ENCODE data around the gene CFAP46. TPM values are rescaled to one million over a fixed set of nuclear protein-coding genes. Genes with fewer than 3 reads are reported as not detected.

The CFAP46 gene
- total RNA-seq, 6 experiments from 2014 or later, result 0.31 to 1.4 (median 0.32) TPM; not detected in 1

DNA sequence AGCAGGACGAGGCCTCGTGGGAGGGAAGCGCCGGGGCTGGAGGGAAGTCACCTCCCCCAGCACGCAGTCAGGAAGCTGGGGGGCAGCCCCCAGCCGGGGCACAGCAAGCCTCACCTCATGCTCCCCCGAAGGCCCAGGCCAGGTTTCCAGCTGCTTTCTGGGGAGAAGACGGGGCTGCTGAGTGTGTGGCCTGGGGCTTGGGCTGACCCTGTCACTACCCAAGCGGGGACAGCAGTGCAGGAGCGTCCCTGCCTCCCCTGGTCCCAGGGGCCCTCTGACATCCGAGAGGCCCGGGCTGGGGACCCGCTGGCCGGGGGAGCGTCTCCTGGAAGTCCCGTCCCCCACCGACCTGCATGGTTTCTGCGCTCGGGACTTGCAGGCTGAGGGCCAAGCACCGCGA is 136.8 kb downstream of the CFAP46 start:
- H3K9me3 Mint-ChIP-seq, result peaks cover 4% of the 10 kb centered on the region; the same call in 1 of the 2 replicates
- no peaks in the 10 kb centered on the region for H3K36me3 Mint-ChIP-seq (ENCODE audit: low read depth)
- no peak overlapping the region for H3K4me3 Mint-ChIP-seq
- peaks cover 24% of the 10 kb centered on the region for H3K27me3 Mint-ChIP-seq (ENCODE audit: insufficient read depth)
- TF ChIP-seq, protein P1, sequence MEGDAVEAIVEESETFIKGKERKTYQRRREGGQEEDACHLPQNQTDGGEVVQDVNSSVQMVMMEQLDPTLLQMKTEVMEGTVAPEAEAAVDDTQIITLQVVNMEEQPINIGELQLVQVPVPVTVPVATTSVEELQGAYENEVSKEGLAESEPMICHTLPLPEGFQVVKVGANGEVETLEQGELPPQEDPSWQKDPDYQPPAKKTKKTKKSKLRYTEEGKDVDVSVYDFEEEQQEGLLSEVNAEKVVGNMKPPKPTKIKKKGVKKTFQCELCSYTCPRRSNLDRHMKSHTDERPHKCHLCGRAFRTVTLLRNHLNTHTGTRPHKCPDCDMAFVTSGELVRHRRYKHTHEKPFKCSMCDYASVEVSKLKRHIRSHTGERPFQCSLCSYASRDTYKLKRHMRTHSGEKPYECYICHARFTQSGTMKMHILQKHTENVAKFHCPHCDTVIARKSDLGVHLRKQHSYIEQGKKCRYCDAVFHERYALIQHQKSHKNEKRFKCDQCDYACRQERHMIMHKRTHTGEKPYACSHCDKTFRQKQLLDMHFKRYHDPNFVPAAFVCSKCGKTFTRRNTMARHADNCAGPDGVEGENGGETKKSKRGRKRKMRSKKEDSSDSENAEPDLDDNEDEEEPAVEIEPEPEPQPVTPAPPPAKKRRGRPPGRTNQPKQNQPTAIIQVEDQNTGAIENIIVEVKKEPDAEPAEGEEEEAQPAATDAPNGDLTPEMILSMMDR (IDR thresholded peaks at IDR 0.05), result no peak
- H3K4me1 Mint-ChIP-seq (ENCODE audit: low read depth), result no peaks in the 10 kb centered on the region
- DNase-seq, result no peak
- H3K27ac Mint-ChIP-seq, result no peak overlapping the region

DNA sequence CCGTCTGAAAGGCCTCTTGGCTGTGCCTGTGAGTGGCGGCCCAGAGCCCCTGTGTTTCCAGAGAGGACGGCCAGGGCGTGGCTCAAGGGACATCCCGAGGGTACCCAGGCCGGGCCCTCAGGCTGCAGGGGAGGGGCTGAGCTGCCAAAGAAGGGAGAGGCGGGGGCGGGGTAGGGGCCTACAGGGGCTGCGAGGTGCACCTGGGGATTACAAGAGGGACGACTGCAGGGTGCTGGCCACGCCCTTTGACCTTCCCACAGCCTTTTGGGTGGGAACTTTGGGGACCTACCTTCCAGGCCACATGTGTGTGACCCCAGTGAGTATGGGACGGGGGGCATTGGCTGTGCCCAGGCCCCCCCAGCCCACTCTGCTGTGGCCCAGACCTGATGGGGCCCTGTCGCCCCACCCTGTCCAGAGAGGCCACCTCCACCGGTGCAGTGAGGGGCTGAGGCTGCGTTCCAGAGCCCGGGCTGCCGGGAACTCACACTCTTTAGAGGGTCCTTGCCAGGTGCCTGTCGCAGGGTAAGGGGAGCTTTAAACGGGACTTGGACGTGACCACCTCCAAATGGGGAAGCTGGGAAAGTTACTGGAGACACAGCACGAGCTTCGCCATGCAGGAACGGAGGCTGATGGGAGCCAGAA is 137.5 kb downstream of the CFAP46 start:
- Mint-ChIP-seq H3K9me3 (peaks cover 4% of the 10 kb centered on the region; the same call in 1 of the 2 replicates), H3K27ac (no peak overlapping the region), H3K36me3 (ENCODE audit: low read depth) (no peaks in the 10 kb centered on the region), H3K4me1 (ENCODE audit: low read depth) (no peaks in the 10 kb centered on the region), H3K27me3 (ENCODE audit: insufficient read depth) (peaks cover 20% of the 10 kb centered on the region), H3K4me3 (no peak overlapping the region)
- DNase-seq, result no peak
- TF ChIP-seq, protein P1 (IDR thresholded peaks at IDR 0.05), result no peak

DNA sequence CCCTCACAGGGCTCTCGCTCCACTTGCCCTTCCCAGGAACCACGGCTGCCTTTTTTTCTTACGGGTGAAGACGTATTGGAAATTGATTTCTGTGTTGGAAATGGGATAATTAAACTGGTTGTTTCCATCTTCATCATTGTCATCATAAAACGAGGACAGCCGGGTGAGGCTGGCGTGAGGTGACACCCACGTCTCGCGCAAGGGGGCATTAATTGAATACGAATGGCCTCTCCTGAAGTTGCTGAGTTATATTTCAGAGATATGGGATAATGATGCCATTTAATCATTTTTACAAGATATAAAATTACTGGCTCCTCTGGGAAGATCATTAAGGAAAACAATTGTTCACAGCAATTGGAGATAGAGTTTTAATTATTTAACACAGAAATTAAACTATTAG is 138.1 kb downstream of the CFAP46 start:
- H3K9me3 Mint-ChIP-seq, result peaks cover 4% of the 10 kb centered on the region; the same call in 1 of the 2 replicates
- H3K36me3 Mint-ChIP-seq (ENCODE audit: low read depth), result no peaks in the 10 kb centered on the region
- no peaks in the 10 kb centered on the region for H3K4me1 Mint-ChIP-seq (ENCODE audit: low read depth)
- DNase-seq, result no peak
- TF ChIP-seq, protein P1 (IDR thresholded peaks at IDR 0.05), result no peak
- peaks cover 17% of the 10 kb centered on the region; the same call in 1 of the 2 replicates for H3K27me3 Mint-ChIP-seq (ENCODE audit: insufficient read depth)
- H3K27ac Mint-ChIP-seq, result no peak overlapping the region
- H3K4me3 Mint-ChIP-seq, result no peak overlapping the region

DNA sequence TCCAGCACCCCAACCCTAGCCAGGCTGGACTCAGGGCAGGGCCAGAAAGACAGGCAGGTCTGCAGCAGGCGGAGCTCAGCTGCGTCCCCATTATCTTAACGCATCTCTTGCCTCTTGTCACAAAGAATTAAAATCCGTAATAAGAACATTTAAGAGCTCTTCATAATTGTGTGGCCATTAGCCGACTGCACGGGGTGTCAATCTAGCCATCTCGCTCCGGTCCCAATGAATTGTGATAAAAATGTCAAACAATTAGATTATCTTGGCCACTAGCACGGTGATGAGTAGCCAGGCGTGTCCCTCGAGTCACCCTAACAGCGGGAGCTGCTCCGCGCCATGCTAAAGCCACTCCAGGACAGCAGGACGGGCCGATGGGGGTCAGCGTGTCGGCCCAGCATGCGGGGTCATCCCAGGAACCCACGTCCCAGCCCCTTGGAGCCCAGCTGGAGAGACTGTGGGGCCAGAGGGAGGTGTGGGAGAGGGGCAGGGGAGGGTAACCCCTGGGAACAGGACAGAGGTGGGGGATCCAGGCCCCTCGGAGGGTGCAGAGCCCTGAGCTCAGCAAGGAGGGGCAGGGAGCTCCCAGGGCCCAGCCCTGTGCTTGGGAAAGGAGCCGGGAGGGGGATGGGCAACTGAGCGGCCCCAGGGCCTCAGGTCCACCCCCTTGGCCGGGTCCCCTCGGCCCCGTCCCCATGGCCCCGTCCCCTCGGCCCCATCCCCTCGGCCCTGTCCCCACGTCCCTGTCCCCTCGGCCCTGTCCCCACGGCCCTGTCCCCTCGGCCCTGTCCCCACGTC is 138.8 kb downstream of the CFAP46 start:
- Mint-ChIP-seq H3K9me3 (peaks cover 4% of the 10 kb centered on the region; the same call in 1 of the 2 replicates), H3K27ac (no peak overlapping the region), H3K36me3 (ENCODE audit: low read depth) (no peaks in the 10 kb centered on the region), H3K4me1 (ENCODE audit: low read depth) (no peaks in the 10 kb centered on the region), H3K27me3 (ENCODE audit: insufficient read depth) (peaks cover 16% of the 10 kb centered on the region; the same call in 1 of the 2 replicates), H3K4me3 (no peak overlapping the region)
- DNase-seq, result no peak
- TF ChIP-seq, protein P1 (IDR thresholded peaks at IDR 0.05), result no peak

DNA sequence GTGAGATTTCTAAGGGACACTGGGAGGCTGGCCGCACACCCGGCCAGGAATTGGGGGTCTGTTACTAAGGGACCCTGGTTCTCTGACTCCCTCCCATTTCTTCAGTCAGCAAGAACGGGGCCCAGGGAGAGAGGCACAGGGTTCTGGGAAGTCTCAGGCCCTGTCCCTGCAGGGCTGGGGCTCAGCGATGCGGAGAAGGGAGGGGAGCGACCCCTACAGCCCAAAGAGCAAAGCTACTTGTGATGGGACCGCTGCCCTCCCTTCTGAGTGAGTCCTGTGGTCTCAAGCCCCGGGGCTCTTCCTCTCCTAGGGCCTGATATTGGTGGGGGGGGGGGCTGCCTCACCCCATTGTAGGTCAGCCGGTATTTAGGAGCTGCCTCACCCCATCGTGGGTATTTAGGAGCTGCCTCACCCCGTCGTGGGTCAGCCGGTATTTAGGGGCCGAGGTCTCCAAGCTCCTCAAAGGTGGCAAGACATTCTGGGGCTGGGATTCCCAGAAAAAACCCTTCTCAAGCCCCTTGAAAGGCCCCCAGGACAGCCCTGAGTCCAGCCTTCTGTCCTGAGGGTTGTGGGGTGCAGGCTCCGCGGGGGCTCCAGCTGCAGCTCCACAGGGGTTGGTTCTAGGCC is 139.6 kb downstream of the CFAP46 start:
- Mint-ChIP-seq H3K36me3 (ENCODE audit: low read depth) (no peaks in the 10 kb centered on the region), H3K9me3 (peaks cover 4% of the 10 kb centered on the region; the same call in 1 of the 2 replicates), H3K27ac (no peak overlapping the region), H3K27me3 (ENCODE audit: insufficient read depth) (peaks cover 12% of the 10 kb centered on the region; the same call in 1 of the 2 replicates), H3K4me3 (no peak overlapping the region), H3K4me1 (ENCODE audit: low read depth) (no peaks in the 10 kb centered on the region)
- TF ChIP-seq, protein P1 (IDR thresholded peaks at IDR 0.05), result no peak
- no peak for DNase-seq

Data from HFFc6 (cell line).